Neuronal stem cell (in vitro differentiated cells): Measurements from ENCODE around the gene CYTH1.

ENCODE experiments used
- DNase-seq: peaks from one replicate; pipeline ENCODE4 v3.0.0-alpha.2; 2013; ENCODE audit warnings: low spot score
- H2AFZ ChIP-seq: one replicate; pipeline ENCODE4 v1.6.1; 2013; ENCODE audit warnings: mild to moderate bottlenecking, low read length, inconsistent platforms
- H2AK5ac ChIP-seq: 2 replicates; pipeline ENCODE4 v1.6.1; 2013; ENCODE audit warnings: low read depth, mild to moderate bottlenecking, inconsistent platforms, low read length, moderate library complexity, mixed read lengths
- H2BK120ac ChIP-seq: 2 replicates; pipeline ENCODE4 v1.6.1; 2013; ENCODE audit warnings: low read depth, mild to moderate bottlenecking, inconsistent platforms, low read length, moderate library complexity, mixed read lengths
- H2BK12ac ChIP-seq: one replicate; pipeline ENCODE4 v1.6.1; 2013; ENCODE audit warnings: low read length, inconsistent platforms
- H2BK15ac ChIP-seq: 2 replicates; pipeline ENCODE4 v1.6.1; 2013; ENCODE audit warnings: mild to moderate bottlenecking, low read length, inconsistent platforms, mixed read lengths
- H2BK5ac ChIP-seq: one replicate; pipeline ENCODE4 v1.6.1; 2013; ENCODE audit warnings: inconsistent platforms, mild to moderate bottlenecking, low read length, moderate library complexity
- H3K14ac ChIP-seq: one replicate; pipeline ENCODE4 v1.6.1; 2013; ENCODE audit warnings: low read length, inconsistent platforms
- H3K18ac ChIP-seq: 2 replicates; pipeline ENCODE4 v1.6.1; 2013; ENCODE audit warnings: low read length, inconsistent platforms
- H3K23ac ChIP-seq: 2 replicates; pipeline ENCODE4 v1.6.1; 2013; ENCODE audit warnings: low read depth, mild to moderate bottlenecking, mixed read lengths, low read length, inconsistent platforms; ENCODE audit not compliant: poor library complexity
- H3K27ac ChIP-seq: replicated peaks from 3 replicates; pipeline ENCODE4 v1.5.1; 2013; ENCODE audit warnings: low read length, inconsistent platforms
- H3K27me3 ChIP-seq, 3 experiments: 2 replicates each; pipeline ENCODE4 v1.6.1; 2013; ENCODE audit warnings: low read length in 3 of 3, mild to moderate bottlenecking in 2 of 3, inconsistent platforms in 1 of 3, low read depth in 1 of 3, mixed read lengths in 1 of 3, moderate library complexity in 1 of 3; ENCODE audit not compliant: control insufficient read depth in 3 of 3, insufficient read depth in 3 of 3
- H3K36me3 ChIP-seq, 2 donors: replicated peaks in 1 of 2; 2 replicates each; pipeline ENCODE4 v1.6.1; 2013; ENCODE audit warnings: low read length in 2 of 2; ENCODE audit not compliant: control insufficient read depth in 2 of 2, insufficient read depth in 2 of 2
- H3K4ac ChIP-seq: 2 replicates; pipeline ENCODE4 v1.6.1; 2013; ENCODE audit warnings: inconsistent platforms, mild to moderate bottlenecking, low read length, moderate library complexity
- H3K4me1 ChIP-seq, 2 donors: 1 replicate in 1 of 2; 2 replicates in 1 of 2; pipeline ENCODE4 v1.6.1; 2013; ENCODE audit warnings: low read length in 2 of 2, low read depth in 1 of 2; ENCODE audit not compliant: control insufficient read depth in 2 of 2, insufficient read depth in 1 of 2
- H3K4me2 ChIP-seq: one replicate; pipeline ENCODE4 v1.6.1; 2013; ENCODE audit warnings: mild to moderate bottlenecking, low read length, inconsistent platforms; ENCODE audit not compliant: insufficient read depth, poor library complexity, severe bottlenecking
- H3K4me3 ChIP-seq, 2 donors: 2 replicates each; pipeline ENCODE4 v1.5.1; 2013; ENCODE audit warnings: low read length in 2 of 2, mild to moderate bottlenecking in 2 of 2, inconsistent platforms in 1 of 2, moderate library complexity in 1 of 2
- H3K79me1 ChIP-seq: one replicate; pipeline ENCODE4 v1.6.1; 2013; ENCODE audit warnings: low read depth, mild to moderate bottlenecking, inconsistent platforms, low read length, moderate library complexity
- H3K9ac ChIP-seq: one replicate; pipeline ENCODE4 v1.6.1; 2013; ENCODE audit warnings: mild to moderate bottlenecking, low read depth, low read length, inconsistent platforms; ENCODE audit not compliant: poor library complexity
- H3K9me3 ChIP-seq, 2 donors: replicated peaks in 1 of 2; 2 replicates each; pipeline versions ENCODE3 to v1.6.1; 2013; ENCODE audit warnings: low read length in 2 of 2, mild to moderate bottlenecking in 2 of 2, inconsistent platforms in 1 of 2, low read depth in 1 of 2, mixed read lengths in 1 of 2, moderate library complexity in 1 of 2; ENCODE audit not compliant: control insufficient read depth in 2 of 2, insufficient read depth in 1 of 2
- H4K8ac ChIP-seq: one replicate; pipeline ENCODE4 v1.6.1; 2013; ENCODE audit warnings: low read depth, mild to moderate bottlenecking, inconsistent platforms, low read length, moderate library complexity
- H4K91ac ChIP-seq: one replicate; pipeline ENCODE4 v1.6.1; 2013; ENCODE audit warnings: low read length, low read depth, mild to moderate bottlenecking, inconsistent platforms; ENCODE audit not compliant: poor library complexity
- WGBS, 2 donors: extraction: QIAGEN DNeasy Blood & Tissue Kit; methylation state at CpG; one replicate each; pipeline ENCODE4 v1.1.7; 2013; ENCODE audit warnings: missing lambda C conversion rate in 2 of 2, mixed read lengths in 1 of 2; ENCODE audit not compliant: insufficient read length in 2 of 2, insufficient replicate concordance in 1 of 2; ENCODE audit errors: extremely low coverage in 2 of 2; 5-methylcytosine and 5-hydroxymethylcytosine counted together

Gene CYTH1

DNA sequence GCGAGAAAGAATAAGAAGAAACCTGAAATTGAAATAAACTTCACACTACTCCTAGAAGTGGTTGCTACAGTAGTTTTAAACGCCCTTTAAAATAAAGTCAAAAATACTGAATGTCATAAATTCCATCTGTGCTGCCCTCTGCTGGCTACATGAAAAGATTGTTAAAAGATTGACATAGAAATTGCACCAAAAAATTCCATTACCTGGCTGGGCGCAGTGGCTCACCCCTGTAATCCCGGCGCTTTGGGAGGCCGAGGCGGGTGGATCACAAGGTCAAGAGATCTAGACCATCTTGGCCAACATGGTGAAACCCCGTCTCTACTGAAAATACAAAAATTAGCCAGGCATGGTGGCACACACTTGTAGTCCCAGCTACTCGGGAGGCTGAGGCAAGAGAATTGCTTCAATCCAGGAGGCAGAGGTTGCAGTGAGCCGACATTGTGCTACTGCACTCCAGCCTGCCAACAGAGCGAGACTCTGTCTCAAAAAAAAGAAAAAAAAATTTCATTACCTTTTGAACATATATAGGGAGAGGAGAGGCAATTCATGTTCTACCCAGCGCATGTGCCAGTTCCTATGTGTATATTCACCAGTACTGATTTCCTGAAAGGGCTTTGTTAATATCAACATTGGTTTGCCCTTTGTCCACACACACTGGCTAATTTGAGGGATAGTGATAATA is 36.5 kb downstream of the CYTH1 start:
- H3K23ac ChIP-seq, result no peak overlapping the region
- H3K4me3 ChIP-seq, result no peak overlapping the region
- H4K8ac ChIP-seq, result no peak overlapping the region
- no peak overlapping the region for H3K4ac ChIP-seq
- H3K9me3 ChIP-seq, result no peaks in the 10 kb centered on the region
- peaks cover 3% of the 10 kb centered on the region for H3K79me1 ChIP-seq
- H2AK5ac ChIP-seq, result no peak overlapping the region
- no peaks in the 10 kb centered on the region for H3K27me3 ChIP-seq
- no peak overlapping the region for H2BK12ac ChIP-seq
- H3K4me2 ChIP-seq, result no peak overlapping the region
- no peak overlapping the region for H3K18ac ChIP-seq
- H4K91ac ChIP-seq, result no peak overlapping the region
- peaks cover 0 to 2% of the 10 kb centered on the region in 2 donors for H3K4me1 ChIP-seq
- no peak overlapping the region for H2BK120ac ChIP-seq
- DNase-seq, result peak; percentile 33
- no peak overlapping the region for H3K27ac ChIP-seq
- no peak overlapping the region for H3K14ac ChIP-seq
- no CpG with 5 or more reads among the region's 12 CpGs for WGBS, 2 donors
- H2AFZ ChIP-seq, result no peak overlapping the region
- no peak overlapping the region for H2BK15ac ChIP-seq
- no peak overlapping the region for H2BK5ac ChIP-seq
- H3K36me3 ChIP-seq, result peaks cover 0 to 3% of the 10 kb centered on the region in 2 donors
- H3K9ac ChIP-seq, result no peak overlapping the region

DNA sequence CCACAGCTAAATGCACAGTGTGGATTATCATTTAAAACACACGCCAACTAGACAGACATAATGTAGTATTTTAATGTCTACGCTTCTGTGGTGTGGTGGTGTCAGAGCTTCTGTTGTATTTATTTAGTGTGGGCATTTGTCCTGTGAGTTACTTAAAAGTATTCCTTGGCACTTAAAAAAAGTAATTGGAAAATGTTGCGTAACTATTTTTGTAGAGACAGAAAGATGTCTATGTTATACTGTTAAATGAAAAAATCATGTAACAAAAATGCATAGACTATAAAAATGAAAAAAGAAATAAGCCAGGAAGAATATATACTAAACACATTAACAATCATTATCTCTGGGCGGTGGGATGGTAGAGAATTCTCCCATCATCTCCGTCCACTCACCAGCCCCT is 39.2 kb downstream of the CYTH1 start:
- Histone ChIP-seq H2BK15ac (no peak overlapping the region), H2AFZ (no peak overlapping the region), H3K36me3 (peaks cover 2 to 3% of the 10 kb centered on the region in 2 donors), H4K91ac (no peak overlapping the region), H3K18ac (no peak overlapping the region), H3K23ac (no peak overlapping the region), H3K4me1 (no peaks in the 10 kb centered on the region), H3K9me3 (no peaks in the 10 kb centered on the region), H3K27ac (no peak overlapping the region), H2BK12ac (no peak overlapping the region), H2BK5ac (no peak overlapping the region), H3K14ac (no peak overlapping the region), H3K27me3 (no peaks in the 10 kb centered on the region), H3K9ac (no peak overlapping the region), H4K8ac (no peak overlapping the region), H3K4me3 (no peak overlapping the region), H2AK5ac (no peak overlapping the region), H3K79me1 (peaks cover 7% of the 10 kb centered on the region), H2BK120ac (no peak overlapping the region), H3K4me2 (no peak overlapping the region), H3K4ac (no peak overlapping the region)
- WGBS, 2 donors, result no CpG with 5 or more reads among the region's 5 CpGs
- DNase-seq, result no peak

DNA sequence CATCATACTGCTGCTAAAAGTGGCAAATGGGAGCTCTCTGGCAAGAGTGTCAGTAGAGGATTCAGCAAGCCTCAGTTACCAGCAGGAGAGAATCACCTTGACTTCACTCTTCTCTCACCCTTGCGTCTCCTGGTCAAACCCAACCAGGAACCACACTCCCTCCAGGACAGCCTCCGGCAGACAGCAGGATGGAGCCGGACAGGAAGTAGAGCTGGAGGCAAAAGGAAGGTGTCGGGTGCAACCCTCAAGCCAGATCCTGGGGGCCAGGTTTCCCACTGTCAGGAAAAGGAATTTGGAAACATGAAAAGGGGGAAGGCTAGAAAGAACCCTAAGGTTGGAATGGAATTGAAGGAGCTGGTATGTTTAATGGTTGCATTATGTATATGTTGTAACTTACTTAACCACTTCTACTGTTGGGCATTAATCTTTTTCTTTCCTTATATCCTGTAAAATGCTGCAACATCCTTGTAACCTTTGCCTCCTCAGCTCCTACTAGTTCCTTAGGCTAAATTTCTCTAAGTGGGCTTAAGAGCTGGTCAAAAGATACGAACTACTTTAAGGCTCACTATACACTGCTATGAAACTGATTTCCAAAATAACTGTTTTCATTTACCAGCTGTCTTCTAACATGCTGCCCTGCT is 40.3 kb downstream of the CYTH1 start:
- Histone ChIP-seq H3K4me3 (no peak overlapping the region), H3K4ac (no peak overlapping the region), H3K27ac (no peak overlapping the region), H2AK5ac (peak overlapping the region; percentile 81), H3K9me3 (no peaks in the 10 kb centered on the region), H4K91ac (no peak overlapping the region), H3K4me2 (no peak overlapping the region), H2BK12ac (no peak overlapping the region), H3K36me3 (peaks cover 2 to 3% of the 10 kb centered on the region in 2 donors), H3K18ac (no peak overlapping the region), H3K14ac (no peak overlapping the region), H3K9ac (peak overlapping the region; percentile 15), H2BK15ac (no peak overlapping the region), H3K27me3 (no peaks in the 10 kb centered on the region), H3K4me1 (peaks cover 0 to under 1% of the 10 kb centered on the region in 2 donors), H4K8ac (no peak overlapping the region), H2AFZ (no peak overlapping the region), H2BK120ac (no peak overlapping the region), H2BK5ac (no peak overlapping the region), H3K23ac (peak overlapping the region; percentile 81), H3K79me1 (peaks cover 7% of the 10 kb centered on the region)
- DNase-seq, result no peak
- WGBS, 2 donors, result no CpG with 5 or more reads among the region's 5 CpGs

DNA sequence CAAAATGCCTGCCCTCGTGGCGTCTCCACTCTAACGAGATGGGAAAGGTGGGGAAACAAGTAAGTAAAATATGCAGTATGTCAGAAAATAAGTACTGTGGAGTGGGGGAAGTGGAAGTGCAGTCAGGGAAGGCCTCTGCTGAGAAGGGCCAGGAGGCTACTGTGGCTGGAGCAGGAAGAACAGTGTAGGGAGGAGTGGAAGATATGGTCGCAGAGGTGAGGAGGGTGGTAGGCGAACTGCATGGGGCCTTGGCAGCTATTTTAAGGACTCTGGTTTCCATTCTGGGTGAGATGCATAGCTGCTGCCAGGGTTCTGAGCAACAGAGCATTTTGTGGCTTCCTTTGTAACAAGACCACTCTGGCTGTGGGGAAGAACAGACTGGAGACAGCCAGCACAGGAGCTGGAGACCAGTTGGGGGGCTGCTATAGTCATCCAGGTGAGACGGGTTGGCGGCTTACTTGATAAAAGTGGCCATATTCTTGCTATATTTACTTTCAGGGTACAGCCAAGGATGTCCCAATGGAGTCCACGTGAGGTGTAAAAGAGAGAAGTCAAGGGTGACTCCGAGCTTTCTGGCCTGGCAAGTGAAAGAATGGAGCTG is 42.6 kb downstream of the CYTH1 start:
- Histone ChIP-seq H4K8ac (no peak overlapping the region), H4K91ac (no peak overlapping the region), H3K18ac (no peak overlapping the region), H3K27me3 (no peaks in the 10 kb centered on the region), H3K4me3 (no peak overlapping the region), H3K4me2 (no peak overlapping the region), H3K79me1 (peaks cover 7% of the 10 kb centered on the region), H3K4me1 (peaks cover 0 to 6% of the 10 kb centered on the region in 2 donors), H3K4ac (no peak overlapping the region), H2BK15ac (no peak overlapping the region), H3K36me3 (peaks cover 2 to 3% of the 10 kb centered on the region in 2 donors), H2BK5ac (no peak overlapping the region), H3K14ac (no peak overlapping the region), H2AFZ (no peak overlapping the region), H2AK5ac (no peak overlapping the region), H3K9me3 (no peaks in the 10 kb centered on the region), H3K9ac (no peak overlapping the region), H2BK120ac (no peak overlapping the region), H2BK12ac (no peak overlapping the region), H3K27ac (no peak overlapping the region), H3K23ac (no peak overlapping the region)
- no CpG with 5 or more reads among the region's 9 CpGs for WGBS, 2 donors
- DNase-seq, result no peak
